ENCODE results near the gene CYSLTR2.
"Not testable (repeated sequence)": the region's sequence is repeated elsewhere in the genome, so short reads cannot be mapped to it uniquely, and the experiment has no call there.

Gene CYSLTR2

GRCh38 chr13:48656608-48657007 is 2.9 kb downstream of the CYSLTR2 start:
- H3K27me3 ChIP-seq = no peaks in the 10 kb centered on the region
- no peak overlapping the region for H3K4me3 ChIP-seq
- H3K4me1 ChIP-seq = peaks cover 20% of the 10 kb centered on the region
- no peaks in the 10 kb centered on the region for H3K36me3 ChIP-seq
- H3K27ac ChIP-seq = no peak overlapping the region
- H3K4me2 ChIP-seq = no peak overlapping the region
- no peak for TF ChIP-seq Cebpa-rat (IDR thresholded peaks at IDR 0.05)
- no peaks in the 10 kb centered on the region for H3K9me3 ChIP-seq
- H3K9ac ChIP-seq = no peak overlapping the region
- H4K20me1 ChIP-seq = no peaks in the 10 kb centered on the region

DNA sequence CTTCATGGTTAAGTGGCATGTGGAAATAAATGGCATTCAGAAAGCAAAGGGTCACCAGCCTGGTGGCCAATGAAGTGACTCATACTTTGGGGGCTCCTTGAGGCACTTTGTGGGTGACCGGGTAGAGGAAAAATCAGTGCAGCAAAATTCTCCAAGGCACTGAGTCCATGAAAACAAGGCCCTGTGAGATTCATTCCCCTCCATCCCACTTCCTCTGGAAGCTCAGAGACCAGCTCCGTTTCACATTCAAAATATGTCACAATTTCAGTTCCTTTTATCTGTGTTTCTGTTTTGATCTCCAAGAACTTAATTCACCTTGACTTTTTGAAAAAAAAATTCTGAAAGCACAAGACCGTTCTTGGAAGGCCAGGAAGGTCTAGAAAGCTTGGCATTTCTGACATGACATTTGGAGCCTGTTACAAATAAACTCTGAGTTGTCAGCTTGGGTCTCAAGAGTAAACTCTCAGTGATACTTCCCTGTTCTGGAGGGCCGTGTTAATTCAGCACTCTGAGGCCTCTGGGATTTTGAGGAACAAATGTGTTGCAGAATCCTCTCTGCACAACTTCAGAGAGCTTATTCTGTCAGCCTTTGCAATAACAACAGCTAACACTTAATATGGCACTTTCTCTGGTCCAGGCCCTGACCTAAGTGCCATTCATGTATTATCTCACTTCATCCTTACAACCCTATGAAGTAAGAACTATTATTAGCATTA is 6.8 kb downstream of the CYSLTR2 start:
- Histone ChIP-seq H3K9me3 (peaks cover 5% of the 10 kb centered on the region; the same call in 1 of the 2 replicates), H3K9ac (no peak overlapping the region), H3K27ac (no peak overlapping the region), H3K4me1 (peaks cover 9% of the 10 kb centered on the region), H4K20me1 (no peaks in the 10 kb centered on the region), H3K4me3 (no peak overlapping the region), H3K36me3 (no peaks in the 10 kb centered on the region), H3K4me2 (peak overlapping the region; percentile 25), H3K27me3 (no peaks in the 10 kb centered on the region)
- no peak for TF ChIP-seq Cebpa-rat (IDR thresholded peaks at IDR 0.05)

- Histone ChIP-seq H3K4me2 (no peak overlapping the region), H3K9ac (no peak overlapping the region), H3K27me3 (no peaks in the 10 kb centered on the region), H3K4me3 (no peak overlapping the region), H3K9me3 (peaks cover 11% of the 10 kb centered on the region), H4K20me1 (no peaks in the 10 kb centered on the region), H3K27ac (no peak overlapping the region), H3K4me1 (peaks cover 9% of the 10 kb centered on the region), H3K36me3 (no peaks in the 10 kb centered on the region)
- no peak for TF ChIP-seq Cebpa-rat (IDR thresholded peaks at IDR 0.05)
These were observed 7.4 kb downstream of the CYSLTR2 start for GRCh38 chr13:48661107-48661506.

GRCh38 chr13:48662226-48662625 is 8.5 kb downstream of the CYSLTR2 start:
- Histone ChIP-seq H3K27ac (no peak overlapping the region), H3K9me3 (peaks cover 22% of the 10 kb centered on the region), H3K9ac (no peak overlapping the region), H3K36me3 (no peaks in the 10 kb centered on the region), H3K4me2 (no peak overlapping the region), H3K4me1 (peaks cover 9% of the 10 kb centered on the region), H3K4me3 (no peak overlapping the region), H3K27me3 (no peaks in the 10 kb centered on the region; the same call in 1 of the 2 replicates), H4K20me1 (no peaks in the 10 kb centered on the region)
- no peak for TF ChIP-seq Cebpa-rat (IDR thresholded peaks at IDR 0.05)

GRCh38 chr13:48667136-48667535 is 13.4 kb downstream of the CYSLTR2 start:
- Histone ChIP-seq H3K27ac (no peak overlapping the region), H3K4me2 (no peak overlapping the region)
- no peak for TF ChIP-seq Cebpa-rat (IDR thresholded peaks at IDR 0.05)

GRCh38 chr13:48671421-48671820 is 17.7 kb downstream of the CYSLTR2 start:
- H3K4me1 ChIP-seq, H3K27me3 ChIP-seq, H3K27ac ChIP-seq, H3K36me3 ChIP-seq, H3K9ac ChIP-seq, H4K20me1 ChIP-seq, H3K4me2 ChIP-seq, H3K4me3 ChIP-seq: not testable (repeated sequence)
- H3K9me3 ChIP-seq = peaks cover 57% of the 10 kb centered on the region

More at GRCh38 chr13:48667136-48667535, 13.4 kb downstream of the CYSLTR2 start:
- Histone ChIP-seq H3K4me1 (no peaks in the 10 kb centered on the region), H3K9me3 (peaks cover 60% of the 10 kb centered on the region), H3K9ac (no peak overlapping the region), H3K4me3 (no peak overlapping the region), H3K36me3 (no peaks in the 10 kb centered on the region), H3K27me3 (no peaks in the 10 kb centered on the region; the same call in 1 of the 2 replicates), H4K20me1 (no peaks in the 10 kb centered on the region)

- no peak overlapping the region for H3K27ac ChIP-seq
- H3K4me3 ChIP-seq = no peak overlapping the region
- H4K20me1 ChIP-seq = no peaks in the 10 kb centered on the region
- no peak for TF ChIP-seq Cebpa-rat (IDR thresholded peaks at IDR 0.05)
- no peak overlapping the region for H3K4me2 ChIP-seq
- H3K27me3 ChIP-seq = no peaks in the 10 kb centered on the region
- H3K4me1 ChIP-seq = no peaks in the 10 kb centered on the region
- H3K36me3 ChIP-seq = no peaks in the 10 kb centered on the region
- H3K9ac ChIP-seq = no peak overlapping the region
- H3K9me3 ChIP-seq = peaks cover 26% of the 10 kb centered on the region
These were observed 21.5 kb downstream of the CYSLTR2 start for GRCh38 chr13:48675247-48675646.

GRCh38 chr13:48678316-48678715 is 24.6 kb downstream of the CYSLTR2 start:
- no peak for TF ChIP-seq Cebpa-rat (IDR thresholded peaks at IDR 0.05)
- Histone ChIP-seq H3K36me3 (no peaks in the 10 kb centered on the region), H3K27me3 (no peaks in the 10 kb centered on the region), H4K20me1 (no peaks in the 10 kb centered on the region), H3K9ac (no peak overlapping the region), H3K4me2 (no peak overlapping the region), H3K9me3 (peaks cover 11% of the 10 kb centered on the region; the same call in 1 of the 2 replicates), H3K27ac (no peak overlapping the region), H3K4me3 (no peak overlapping the region), H3K4me1 (no peaks in the 10 kb centered on the region)

DNA sequence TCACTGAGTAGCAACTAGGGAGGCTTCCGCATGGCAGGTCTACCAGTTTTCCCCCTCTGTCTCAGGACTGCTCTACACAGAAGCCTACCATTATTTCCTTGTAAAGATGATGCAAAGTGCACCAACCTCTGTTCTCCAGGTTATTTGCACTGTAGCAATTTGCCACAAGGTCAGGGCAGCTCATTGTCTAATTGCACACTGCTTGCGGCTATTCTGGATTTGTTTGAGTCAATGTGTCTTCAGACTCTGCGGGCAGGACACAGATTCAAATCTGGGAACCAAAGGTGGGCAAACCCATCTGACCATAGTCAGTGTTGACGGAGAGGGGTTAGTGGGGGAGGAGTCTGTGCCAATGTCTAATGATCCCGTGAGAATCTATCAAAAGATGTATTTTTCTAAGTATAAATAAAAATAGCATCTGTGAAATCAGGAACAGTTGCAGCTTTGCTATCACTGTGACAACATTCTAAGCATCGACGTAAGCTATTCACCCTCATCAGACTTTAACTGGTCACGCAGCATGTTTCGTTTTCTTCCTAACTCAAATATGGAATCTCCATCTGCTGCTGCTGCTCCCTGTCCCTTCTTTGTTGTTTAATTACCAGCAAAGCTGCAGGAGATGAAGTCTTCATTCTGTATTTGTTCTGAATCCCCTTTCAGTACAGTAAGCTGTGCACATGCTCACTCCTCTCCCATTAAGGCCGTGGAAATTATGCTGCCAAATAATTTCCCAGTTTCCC is 26.4 kb downstream of the CYSLTR2 start:
- Histone ChIP-seq H3K27me3 (no peaks in the 10 kb centered on the region), H3K27ac (no peak overlapping the region), H3K4me2 (no peak overlapping the region), H3K4me1 (no peaks in the 10 kb centered on the region), H3K9ac (no peak overlapping the region), H3K9me3 (peaks cover 11% of the 10 kb centered on the region; the same call in 1 of the 2 replicates), H3K36me3 (no peaks in the 10 kb centered on the region), H4K20me1 (no peaks in the 10 kb centered on the region), H3K4me3 (no peak overlapping the region)
- TF ChIP-seq Cebpa-rat (IDR thresholded peaks at IDR 0.05) = no peak

DNA sequence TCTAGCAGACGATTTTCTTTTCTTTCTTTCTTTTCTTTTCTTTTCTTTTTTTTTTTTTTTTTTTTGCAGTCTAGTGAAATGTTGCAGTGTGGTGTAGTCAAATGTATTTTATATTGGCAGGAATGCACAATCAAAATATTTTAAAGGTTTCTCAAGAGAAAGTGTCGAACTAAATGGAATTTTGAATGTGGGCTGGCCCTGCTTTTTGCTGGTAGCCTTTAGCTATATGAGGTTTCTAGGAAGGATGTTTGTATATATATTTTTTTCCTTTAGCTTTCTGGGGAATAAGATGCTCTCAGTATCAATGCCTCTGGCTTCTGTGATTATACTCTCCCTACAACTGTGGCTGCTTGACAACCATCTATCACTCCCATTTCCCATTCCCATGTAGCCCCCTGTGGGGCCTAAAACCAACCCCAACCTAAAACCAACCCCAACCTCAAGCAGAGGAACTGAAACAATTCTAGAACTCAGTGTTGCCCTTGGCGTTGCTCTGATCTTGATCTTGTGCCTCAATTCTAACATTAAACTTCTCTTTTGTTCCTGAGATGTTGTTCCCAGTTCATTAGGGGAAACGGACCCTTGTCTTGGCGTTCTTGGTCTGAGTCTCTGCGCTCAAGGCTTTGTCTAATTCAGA is 27.1 kb downstream of the CYSLTR2 start:
- no peaks in the 10 kb centered on the region for H3K27me3 ChIP-seq
- no peak overlapping the region for H3K9ac ChIP-seq
- H3K4me3 ChIP-seq = no peak overlapping the region
- no peak overlapping the region for H3K4me2 ChIP-seq
- peaks cover 3% of the 10 kb centered on the region; the same call in 1 of the 2 replicates for H3K9me3 ChIP-seq
- no peaks in the 10 kb centered on the region for H3K36me3 ChIP-seq
- no peaks in the 10 kb centered on the region for H3K4me1 ChIP-seq
- no peak for TF ChIP-seq Cebpa-rat (IDR thresholded peaks at IDR 0.05)
- H3K27ac ChIP-seq = no peak overlapping the region
- H4K20me1 ChIP-seq = no peaks in the 10 kb centered on the region
